Suppressor macrophage (primary cell): Measurements from ENCODE around the gene PSG3.
"Not testable (repeated sequence)": the region's sequence is repeated elsewhere in the genome, so short reads cannot be mapped to it uniquely, and the experiment has no call there.

Experiments used
- DNase-seq, 4 experiments: peaks; one replicate each; pipeline ENCODE4 v3.0.0-alpha.2; 2020 to 2022
- total RNA-seq, 17 experiments: gene quantifications; one replicate each; lab custom pipeline; 2026; ENCODE audit warnings: mixed read lengths in 6 of 17, inconsistent platforms in 3 of 17; lab: John Stamatoyannopoulos, UW

The PSG3 gene
- 0 to 2.0 (median 0) reads per million in 17 experiments for total RNA-seq

GRCh38 chr19:42740381-42740780 lies at the start of gene PSG3:
PSG3 (minus strand) TSS chr19:42740481; CDS start chr19:42740384, 97 bp downstream.
- not testable (repeated sequence) for DNase-seq

GRCh38 chr19:42788766-42789165 lies 48.5 kb upstream of the PSG3 start:
- not testable (repeated sequence) for DNase-seq

GRCh38 chr19:42787766-42788165 lies 47.5 kb upstream of the PSG3 start:
- not testable (repeated sequence) for DNase-seq

GRCh38 chr19:42776750-42777612 lies 36.7 kb upstream of the PSG3 start:
- peak; percentile 50 to 70 (median 59) for DNase-seq

GRCh38 chr19:42774510-42775158 lies 34.4 kb upstream of the PSG3 start:
- DNase-seq, result not testable (repeated sequence)

- DNase-seq, result not testable (repeated sequence)
Measured at GRCh38 chr19:42767319-42767718, 27.0 kb upstream of the PSG3 start.

- not testable (repeated sequence) for DNase-seq
Measured at GRCh38 chr19:42766871-42767270, 26.6 kb upstream of the PSG3 start.

- DNase-seq, result no peak
Measured at GRCh38 chr19:42764836-42765235, 24.6 kb upstream of the PSG3 start.

GRCh38 chr19:42762789-42763188 lies 22.5 kb upstream of the PSG3 start:
- no peak for DNase-seq

- not testable (repeated sequence) for DNase-seq
Measured at GRCh38 chr19:42761924-42762295, 21.6 kb upstream of the PSG3 start.

- DNase-seq, result peak; percentile 8 to 60 (median 26)
Measured at GRCh38 chr19:42760954-42761923, 21.0 kb upstream of the PSG3 start.

GRCh38 chr19:42758667-42759066 lies 18.4 kb upstream of the PSG3 start:
- DNase-seq, result peak in 1 of 4 experiments; percentile 3

- not testable (repeated sequence) for DNase-seq
Measured at GRCh38 chr19:42752246-42752645, 12.0 kb upstream of the PSG3 start.

- DNase-seq, result peak; percentile 2 to 22 (median 10)
Measured at GRCh38 chr19:42741726-42742607, 1.7 kb upstream of the PSG3 start.

GRCh38 chr19:42737581-42738011 lies 2.7 kb downstream of the PSG3 start:
- DNase-seq, result not testable (repeated sequence)

- not testable (repeated sequence) for DNase-seq
Measured at GRCh38 chr19:42728341-42728740, 11.9 kb downstream of the PSG3 start.

- not testable (repeated sequence) for DNase-seq
Measured at GRCh38 chr19:42714000-42714399, 26.3 kb downstream of the PSG3 start.

- DNase-seq, result not testable (repeated sequence)
Measured at GRCh38 chr19:42712753-42713152, 27.5 kb downstream of the PSG3 start.

- not testable (repeated sequence) for DNase-seq
Measured at GRCh38 chr19:42710986-42711385, 29.3 kb downstream of the PSG3 start.

- no peak for DNase-seq
Measured at GRCh38 chr19:42697884-42698283, 42.4 kb downstream of the PSG3 start.

- DNase-seq, result no peak
Measured at GRCh38 chr19:42695811-42696503, 44.3 kb downstream of the PSG3 start.
